Thoracic aorta (tissue), 2 donors: ENCODE results near the gene SIGLEC11. TPM values are rescaled to one million over a fixed set of nuclear protein-coding genes. Genes with fewer than 3 reads are reported as not detected.

Experiments
- ATAC-seq: fragments of 150-250 bp; one replicate; pipeline ENCODE4 v1.8.0; 2017; ENCODE audit warnings: low read depth; ENCODE audit not compliant: insufficient number of reproducible peaks, low FRiP score
- DNase-seq: peaks from one replicate; pipeline ENCODE4 v3.0.0-alpha.2; 2020; ENCODE audit warnings: low spot score
- H3K27ac ChIP-seq, 2 donors: fragments of 200-600 bp; sonication (generic); 1 replicate in 1 of 2; 2 replicates in 1 of 2; pipeline ENCODE4 v1.5.1; 2016; ENCODE audit warnings: mild to moderate bottlenecking in 2 of 2, moderate library complexity in 2 of 2
- H3K27me3 ChIP-seq: fragments of 200-600 bp; sonication (generic); replicated peaks from 2 replicates; pipeline ENCODE4 v1.6.0; 2016; ENCODE audit warnings: mild to moderate bottlenecking; ENCODE audit not compliant: insufficient read depth
- H3K36me3 ChIP-seq: fragments of 200-600 bp; sonication (generic); one replicate; pipeline ENCODE4 v1.5.1; 2016
- H3K4me1 ChIP-seq, 2 donors: fragments of 200-600 bp; sonication (generic); 1 replicate in 1 of 2; 2 replicates in 1 of 2; pipeline versions ENCODE4 v1.5.1 to v1.6.0; 2016; ENCODE audit warnings: low read depth in 2 of 2, mild to moderate bottlenecking in 1 of 2; ENCODE audit not compliant: control insufficient read depth in 1 of 2
- H3K4me3 ChIP-seq: fragments of 200-600 bp; sonication (generic); 2 replicates; pipeline ENCODE4 v1.5.1; 2016; ENCODE audit warnings: mild to moderate bottlenecking
- H3K9me3 ChIP-seq: fragments of 200-600 bp; sonication (generic); 2 replicates; pipeline ENCODE4 v1.5.1; 2016
- total RNA-seq, 2 donors: library from RNA; depleted of rRNA; stranded (reverse); fragments of >200 nt; gene quantifications; one replicate each; pipeline versions ENCODE4 v1.1.0 to v1.2.3, GENCODE V29; 2016
- TF ChIP-seq, protein P1 (sequence below): fragments of 200-600 bp; sonication (generic); IDR thresholded peaks from one replicate; pipeline ENCODE4 v1.5.1; 2019; ENCODE audit warnings: antibody characterized with exemption

Gene SIGLEC11
- total RNA-seq, 2 donors from 2014 or later, result 2.8 to 10.0 TPM

- Histone ChIP-seq H3K4me3 (no peak overlapping the region), H3K4me1 (peaks cover 6 to 18% of the 10 kb centered on the region in 2 donors), H3K36me3 (peaks cover 19% of the 10 kb centered on the region), H3K27ac (no peak overlapping the region), H3K27me3 (no peaks in the 10 kb centered on the region), H3K9me3 (no peaks in the 10 kb centered on the region)
- no peak for DNase-seq
- no peak for ATAC-seq
- TF ChIP-seq, protein P1, sequence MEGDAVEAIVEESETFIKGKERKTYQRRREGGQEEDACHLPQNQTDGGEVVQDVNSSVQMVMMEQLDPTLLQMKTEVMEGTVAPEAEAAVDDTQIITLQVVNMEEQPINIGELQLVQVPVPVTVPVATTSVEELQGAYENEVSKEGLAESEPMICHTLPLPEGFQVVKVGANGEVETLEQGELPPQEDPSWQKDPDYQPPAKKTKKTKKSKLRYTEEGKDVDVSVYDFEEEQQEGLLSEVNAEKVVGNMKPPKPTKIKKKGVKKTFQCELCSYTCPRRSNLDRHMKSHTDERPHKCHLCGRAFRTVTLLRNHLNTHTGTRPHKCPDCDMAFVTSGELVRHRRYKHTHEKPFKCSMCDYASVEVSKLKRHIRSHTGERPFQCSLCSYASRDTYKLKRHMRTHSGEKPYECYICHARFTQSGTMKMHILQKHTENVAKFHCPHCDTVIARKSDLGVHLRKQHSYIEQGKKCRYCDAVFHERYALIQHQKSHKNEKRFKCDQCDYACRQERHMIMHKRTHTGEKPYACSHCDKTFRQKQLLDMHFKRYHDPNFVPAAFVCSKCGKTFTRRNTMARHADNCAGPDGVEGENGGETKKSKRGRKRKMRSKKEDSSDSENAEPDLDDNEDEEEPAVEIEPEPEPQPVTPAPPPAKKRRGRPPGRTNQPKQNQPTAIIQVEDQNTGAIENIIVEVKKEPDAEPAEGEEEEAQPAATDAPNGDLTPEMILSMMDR, result no peak
Observed at GRCh38 chr19:49924004-49924880, 36.7 kb downstream of the SIGLEC11 start.

DNA sequence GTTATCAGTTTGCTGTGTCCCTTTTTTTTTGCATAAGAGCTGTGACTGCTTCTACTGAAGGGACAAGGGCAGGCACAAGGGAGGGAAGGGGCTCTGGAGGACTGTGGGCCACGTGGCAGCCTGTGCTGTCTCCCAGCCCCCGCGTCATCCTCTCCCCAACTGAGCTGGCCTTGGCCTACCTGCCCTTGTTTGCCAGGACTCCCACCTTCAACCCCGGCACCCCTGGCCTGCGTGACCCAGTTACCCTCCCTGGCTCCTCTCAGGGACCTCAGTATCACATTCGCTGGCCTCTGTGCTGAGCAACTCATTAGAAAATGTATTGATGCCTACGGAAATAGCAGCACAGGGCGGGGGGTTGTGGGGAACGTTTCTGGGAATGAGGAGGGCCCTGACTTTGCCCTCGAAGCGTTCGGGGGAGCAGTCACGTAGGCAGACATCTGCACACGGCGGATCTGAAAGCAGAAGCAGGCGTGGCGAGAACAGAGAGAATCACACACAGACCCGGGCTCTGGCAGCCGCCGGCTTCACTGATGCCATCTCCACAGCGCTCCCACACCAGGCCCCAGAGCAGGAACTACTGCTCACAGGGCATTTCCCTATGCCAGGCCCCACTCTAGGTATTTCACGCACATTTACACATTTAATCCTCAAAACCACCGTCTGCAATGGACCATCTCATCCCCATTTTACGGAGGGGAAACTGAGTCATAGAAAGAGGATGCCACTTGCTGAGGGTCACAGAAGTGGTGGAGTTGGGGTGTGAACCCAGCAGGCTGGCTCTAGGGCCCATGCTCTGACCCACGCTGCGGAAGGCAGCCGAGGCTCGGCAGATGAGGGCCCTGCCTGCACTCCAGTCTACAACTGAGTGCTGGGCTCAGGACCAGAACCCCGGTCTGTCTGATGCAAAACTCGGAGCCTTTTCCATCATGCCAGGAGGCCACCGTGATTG, 37.6 kb downstream of the SIGLEC11 start:
- Histone ChIP-seq H3K27me3 (no peaks in the 10 kb centered on the region), H3K9me3 (no peaks in the 10 kb centered on the region), H3K4me3 (no peak overlapping the region), H3K27ac (no peak overlapping the region), H3K36me3 (peaks cover 19% of the 10 kb centered on the region), H3K4me1 (peaks cover 6 to 17% of the 10 kb centered on the region in 2 donors)
- ATAC-seq (no peak), DNase-seq (no peak)
- TF ChIP-seq, protein P1, result no peak

- Histone ChIP-seq H3K4me3 (no peak overlapping the region), H3K4me1 (peaks cover 2 to 5% of the 10 kb centered on the region in 2 donors), H3K36me3 (peaks cover 15% of the 10 kb centered on the region), H3K27ac (no peak overlapping the region), H3K27me3 (no peaks in the 10 kb centered on the region), H3K9me3 (no peaks in the 10 kb centered on the region)
- DNase-seq (no peak), ATAC-seq (no peak)
- TF ChIP-seq, protein P1, result no peak
Observed at GRCh38 chr19:49921871-49922795, 38.8 kb downstream of the SIGLEC11 start.

DNA sequence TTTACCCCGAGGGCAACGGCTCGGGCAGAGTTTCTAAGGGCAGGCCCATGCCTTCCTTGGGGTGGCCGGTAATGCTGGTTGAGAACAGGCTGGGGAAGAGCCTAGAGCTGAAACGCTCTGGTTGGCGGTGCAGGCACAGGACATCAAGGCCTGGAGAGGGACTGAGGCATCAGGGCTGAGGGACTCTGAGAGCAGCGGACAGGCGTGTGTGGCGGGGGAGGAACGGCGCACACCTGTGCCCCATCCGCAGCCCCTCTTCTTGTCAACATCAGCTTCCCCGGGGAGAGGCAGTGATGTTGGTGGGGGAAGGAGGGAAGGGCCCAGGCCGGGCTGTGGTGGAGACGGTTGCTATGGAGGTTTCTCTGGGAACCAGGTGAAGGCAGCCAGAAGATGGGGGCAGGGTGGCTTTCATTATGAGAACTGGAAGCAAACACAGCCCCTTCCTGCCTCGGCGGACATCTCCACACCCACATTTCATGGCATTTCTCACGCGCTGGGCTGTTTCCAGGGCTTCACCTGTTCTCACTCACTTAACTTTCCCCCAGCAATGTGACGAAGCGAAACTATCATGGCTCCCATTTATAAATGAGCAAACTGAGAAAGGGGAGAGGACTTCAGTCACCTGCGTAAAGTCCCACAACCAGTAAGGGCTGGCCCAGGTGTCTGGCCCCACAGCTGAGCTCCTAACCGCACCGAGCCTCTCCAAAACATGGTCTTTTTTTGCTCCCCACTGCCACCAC, 40.2 kb downstream of the SIGLEC11 start:
- H3K27me3 ChIP-seq, result no peaks in the 10 kb centered on the region

More for the DNA sequence above, 40.2 kb downstream of the SIGLEC11 start:
- DNase-seq, result no peak
- no peak for ATAC-seq
- H3K27ac ChIP-seq, result no peak overlapping the region
- TF ChIP-seq, protein P1, result no peak
- no peak overlapping the region for H3K4me3 ChIP-seq
- no peaks in the 10 kb centered on the region for H3K4me1 ChIP-seq
- H3K36me3 ChIP-seq, result peaks cover 13% of the 10 kb centered on the region
- H3K9me3 ChIP-seq, result no peaks in the 10 kb centered on the region
